ENCODE results near the gene NCDN.

NCDN gene, protein sequence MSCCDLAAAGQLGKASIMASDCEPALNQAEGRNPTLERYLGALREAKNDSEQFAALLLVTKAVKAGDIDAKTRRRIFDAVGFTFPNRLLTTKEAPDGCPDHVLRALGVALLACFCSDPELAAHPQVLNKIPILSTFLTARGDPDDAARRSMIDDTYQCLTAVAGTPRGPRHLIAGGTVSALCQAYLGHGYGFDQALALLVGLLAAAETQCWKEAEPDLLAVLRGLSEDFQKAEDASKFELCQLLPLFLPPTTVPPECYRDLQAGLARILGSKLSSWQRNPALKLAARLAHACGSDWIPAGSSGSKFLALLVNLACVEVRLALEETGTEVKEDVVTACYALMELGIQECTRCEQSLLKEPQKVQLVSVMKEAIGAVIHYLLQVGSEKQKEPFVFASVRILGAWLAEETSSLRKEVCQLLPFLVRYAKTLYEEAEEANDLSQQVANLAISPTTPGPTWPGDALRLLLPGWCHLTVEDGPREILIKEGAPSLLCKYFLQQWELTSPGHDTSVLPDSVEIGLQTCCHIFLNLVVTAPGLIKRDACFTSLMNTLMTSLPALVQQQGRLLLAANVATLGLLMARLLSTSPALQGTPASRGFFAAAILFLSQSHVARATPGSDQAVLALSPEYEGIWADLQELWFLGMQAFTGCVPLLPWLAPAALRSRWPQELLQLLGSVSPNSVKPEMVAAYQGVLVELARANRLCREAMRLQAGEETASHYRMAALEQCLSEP

DNA sequence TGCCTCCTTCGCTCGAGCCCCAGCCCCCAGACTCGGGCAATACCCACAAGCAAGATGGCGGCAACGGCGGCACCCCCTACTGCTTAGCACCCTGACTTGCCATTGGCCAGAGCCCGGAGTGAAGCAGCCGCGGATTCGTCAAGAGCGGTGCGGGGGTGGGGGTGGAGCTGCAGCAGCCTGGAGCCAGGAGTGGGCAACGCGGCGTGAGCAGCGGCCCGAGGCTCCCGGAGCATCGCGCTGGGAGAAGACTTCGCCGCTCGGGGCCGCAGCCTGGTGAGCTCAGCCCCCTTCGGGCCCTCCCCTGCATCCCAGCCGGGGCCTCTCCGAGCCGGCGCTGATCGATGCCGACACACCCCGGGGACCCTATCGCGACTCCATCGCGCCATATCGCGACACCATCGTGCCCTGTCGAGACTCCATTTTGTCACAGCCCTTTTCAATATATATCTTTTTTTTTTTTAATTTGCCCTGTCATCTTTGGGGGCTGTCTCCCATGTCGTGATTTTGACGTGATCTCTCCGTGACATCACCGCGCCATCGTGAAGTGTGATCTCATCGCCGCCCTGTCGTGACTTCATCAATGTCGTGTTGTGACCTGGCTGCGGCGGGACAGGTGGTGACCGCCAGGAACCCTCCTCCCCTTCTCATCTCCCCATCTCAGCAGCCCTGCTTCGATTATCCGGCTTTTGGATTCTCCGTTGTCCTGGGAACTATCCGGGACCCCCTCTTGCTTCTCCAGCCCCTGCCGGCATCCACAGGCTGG lies at the start of gene NCDN:
TSS of gene NCDN (plus strand) at position 189 of the 763 bp plus-strand sequence. CDS start at position 581, 392 bp downstream.
- DNase-seq (ENCODE audit: low read depth): peak; percentile 99

DNA sequence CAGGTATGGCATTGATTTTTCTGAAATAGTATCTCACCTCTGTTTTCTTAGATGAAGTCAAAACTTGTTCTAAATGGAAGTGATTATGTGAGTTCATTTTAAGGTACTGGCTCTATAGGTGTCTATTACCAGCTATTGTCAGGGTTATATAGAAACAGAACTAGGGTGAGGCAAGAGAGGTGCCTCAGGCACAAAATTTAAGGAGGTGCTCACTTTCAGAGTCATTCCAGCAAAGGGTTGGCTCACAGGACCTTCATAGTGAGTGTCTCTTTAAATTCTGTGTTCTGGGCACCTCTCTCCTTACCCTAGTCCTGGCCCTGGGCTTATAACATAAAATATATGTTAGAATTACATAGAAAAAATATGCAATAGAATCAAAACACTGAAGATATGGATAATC lies 49.7 kb upstream of the NCDN start:
- no peak for DNase-seq (ENCODE audit: low read depth)

DNA sequence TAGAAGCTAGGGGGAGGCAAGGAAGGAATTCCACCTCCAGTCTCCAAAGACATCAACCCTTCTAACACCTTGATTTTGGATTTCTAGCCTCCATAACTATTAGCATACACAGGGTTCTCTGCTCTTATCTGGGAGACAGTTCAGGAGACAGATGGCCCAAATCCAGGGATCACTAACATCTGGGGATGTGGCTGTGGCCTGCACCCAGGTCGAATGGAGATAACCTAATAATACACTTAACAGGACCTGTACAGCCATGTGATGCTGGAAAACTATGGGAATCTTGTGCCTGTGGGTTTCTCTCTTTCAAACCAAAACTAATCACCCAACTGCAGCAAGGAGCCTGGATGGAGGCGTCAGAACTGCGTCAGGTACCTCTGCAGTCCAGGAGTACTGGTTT lies 48.0 kb upstream of the NCDN start:
- DNase-seq (ENCODE audit: low read depth): no peak

DNA sequence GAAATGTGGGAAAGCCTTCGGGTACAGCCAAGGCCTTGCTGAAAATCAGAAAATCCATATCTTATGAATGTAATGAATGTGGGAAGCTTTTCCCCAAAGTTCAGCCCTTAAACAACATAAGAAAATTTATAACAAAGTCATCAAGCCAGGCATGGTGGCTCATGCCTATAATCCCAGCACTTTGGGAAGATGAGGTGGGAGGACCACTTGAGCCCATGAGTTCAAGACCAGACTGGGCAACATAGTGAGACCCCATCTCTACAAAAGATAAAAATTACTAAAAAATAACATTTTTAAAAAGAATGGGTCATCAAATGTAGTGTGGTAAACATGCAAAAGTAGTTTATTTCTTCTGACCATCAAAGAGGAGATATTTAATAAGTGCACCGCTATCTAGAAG lies 46.3 kb upstream of the NCDN start:
- DNase-seq (ENCODE audit: low read depth): no peak

DNA sequence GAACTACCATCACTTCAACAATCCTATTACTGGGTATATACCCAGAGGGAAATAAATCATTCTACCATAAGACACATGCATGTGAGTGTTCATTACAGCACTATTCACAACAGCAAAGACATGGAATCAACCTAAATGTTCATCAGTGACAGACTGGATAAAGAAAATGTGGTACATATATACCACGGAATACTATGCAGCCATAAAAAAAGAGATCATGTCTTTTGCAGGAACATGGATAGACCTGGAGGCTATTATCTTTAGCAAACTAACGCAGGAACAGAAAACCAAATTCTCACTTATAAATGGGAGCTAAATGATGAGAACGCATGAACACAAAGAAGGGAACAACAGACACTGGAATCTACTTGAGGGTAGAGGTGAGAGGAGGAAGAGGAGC lies 39.4 kb upstream of the NCDN start:
- DNase-seq (ENCODE audit: low read depth): no peak

DNA sequence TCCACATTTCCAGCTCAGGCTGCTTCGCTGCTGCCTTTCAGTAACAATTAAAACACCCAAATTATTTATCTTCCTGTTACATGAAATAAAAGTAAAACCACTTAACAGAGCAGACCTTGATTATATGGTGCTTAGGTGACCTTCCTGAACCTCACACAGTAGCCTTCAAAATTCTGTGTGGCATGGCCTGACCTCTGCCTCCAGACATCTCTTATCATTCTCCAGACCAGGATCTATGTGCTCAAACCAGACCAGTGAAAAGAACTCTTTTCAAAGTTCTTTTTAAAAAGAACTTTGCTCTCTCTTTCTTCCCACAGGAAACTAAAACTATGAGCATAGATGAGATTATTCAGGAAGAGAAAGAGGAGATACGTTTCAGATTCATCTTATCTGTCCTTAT lies 38.2 kb upstream of the NCDN start:
- no peak for DNase-seq (ENCODE audit: low read depth)

DNA sequence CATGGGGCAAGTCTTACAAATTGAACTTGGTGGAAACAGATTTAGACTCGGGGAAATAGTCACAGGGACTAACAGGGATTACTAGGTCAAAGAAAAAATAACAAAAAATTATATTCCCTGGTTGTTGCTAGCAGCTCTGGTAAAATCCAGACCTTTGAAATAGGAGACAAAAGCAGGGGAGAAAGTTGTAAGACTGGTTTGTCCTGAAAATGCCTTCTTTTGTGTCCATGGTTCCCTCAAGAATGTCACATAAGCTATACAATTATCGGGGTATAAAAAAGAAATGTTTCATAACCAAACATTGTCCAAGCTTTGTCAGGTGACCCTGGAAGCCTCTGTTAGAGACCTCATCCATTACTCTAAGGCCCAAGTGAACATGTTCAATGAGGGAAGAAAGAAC lies 33.5 kb upstream of the NCDN start:
- DNase-seq (ENCODE audit: low read depth): no peak

DNA sequence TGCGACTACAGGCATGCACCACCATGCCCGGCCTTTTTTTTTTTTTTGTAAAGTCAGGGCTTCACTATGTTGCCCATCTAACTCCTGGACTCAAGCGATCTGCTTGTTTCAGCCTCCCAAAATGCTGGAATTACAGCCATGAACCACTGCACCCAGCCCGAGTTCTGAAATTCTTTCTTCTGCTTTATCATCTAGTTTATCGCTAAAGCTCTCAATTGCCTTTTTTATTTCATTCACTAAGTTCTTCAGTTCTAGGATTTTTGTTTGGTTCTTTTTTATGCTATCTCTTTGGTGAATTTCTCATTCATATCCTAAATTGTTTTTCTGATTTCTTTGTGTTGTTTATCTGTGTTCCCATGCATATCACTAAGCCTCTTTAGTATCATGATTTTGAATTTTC lies 27.4 kb upstream of the NCDN start:
- no peak for DNase-seq (ENCODE audit: low read depth)

DNA sequence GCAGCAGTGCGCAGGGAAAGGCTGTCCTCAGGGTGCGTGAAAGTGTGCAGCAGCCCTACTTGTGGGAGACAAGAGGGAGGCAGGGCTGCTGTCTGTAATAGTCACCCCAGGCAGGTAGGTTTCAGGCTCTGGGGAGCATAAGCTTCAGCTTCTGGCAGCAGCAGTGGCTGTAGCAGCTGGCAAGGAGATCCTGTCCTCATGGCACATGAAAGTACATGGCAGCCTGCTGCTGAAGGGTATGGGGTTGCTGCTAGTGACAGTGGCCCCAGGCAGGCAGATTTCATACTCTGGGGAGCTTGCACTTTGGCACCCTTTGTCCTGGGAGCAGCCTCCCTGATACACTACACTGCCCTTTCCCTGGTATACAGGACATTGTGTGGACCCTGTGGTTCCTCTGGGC lies 26.7 kb upstream of the NCDN start:
- no peak for DNase-seq (ENCODE audit: low read depth)

DNA sequence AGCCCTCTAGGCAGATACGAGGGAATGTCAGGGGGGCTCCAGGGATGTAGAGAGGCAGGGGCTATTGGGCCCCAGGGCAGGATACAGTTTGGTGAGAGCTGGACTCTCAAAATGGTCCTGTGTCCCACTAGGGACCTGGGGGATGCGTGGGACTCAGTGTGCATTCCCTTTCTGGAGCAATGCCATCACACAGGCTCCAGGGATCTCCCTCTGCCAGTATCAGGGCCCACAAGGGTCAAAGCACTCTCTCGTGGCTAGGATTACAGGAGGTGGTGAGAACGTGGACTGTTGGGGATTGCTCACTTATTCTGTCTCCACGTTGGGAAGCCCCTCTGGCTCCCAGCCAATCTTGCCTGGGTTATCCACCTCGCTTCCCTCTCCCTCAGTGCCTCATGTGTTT lies 26.2 kb upstream of the NCDN start:
- DNase-seq (ENCODE audit: low read depth): no peak

DNA sequence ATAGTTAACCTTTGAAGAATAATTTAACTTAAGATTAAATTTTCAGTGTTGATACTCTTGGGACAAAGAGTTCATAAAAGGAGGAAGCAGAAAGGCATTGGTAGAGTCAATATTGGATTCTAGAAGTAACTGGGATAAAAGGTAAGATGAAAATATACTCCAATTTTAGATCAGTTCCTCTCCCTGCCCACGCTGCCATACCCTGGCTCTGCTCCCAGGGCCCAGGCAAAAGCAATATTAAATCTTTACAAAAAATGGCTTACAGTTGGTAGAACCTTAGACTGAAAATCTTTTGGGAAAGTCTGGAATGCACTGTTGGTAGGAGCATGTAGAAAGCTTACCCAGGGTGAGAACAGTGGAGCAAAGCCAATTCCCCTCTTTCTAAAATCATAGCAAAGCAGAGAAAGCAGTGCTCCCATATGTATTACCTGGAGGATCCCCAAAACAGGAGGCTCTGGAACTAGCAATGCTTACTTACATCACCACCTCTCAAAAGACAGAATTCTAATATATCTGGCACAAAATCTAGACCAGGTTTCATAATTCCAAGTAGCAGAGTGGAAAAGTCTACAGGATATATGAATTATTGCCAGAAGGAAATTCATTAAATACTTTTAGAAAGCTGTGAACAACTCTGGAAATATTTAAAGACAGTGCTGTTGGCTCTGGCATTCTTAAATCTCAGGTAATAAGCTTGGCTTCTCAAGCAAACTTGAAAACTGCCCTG lies 24.9 kb upstream of the NCDN start:
- peak; percentile 14 for DNase-seq (ENCODE audit: low read depth)

DNA sequence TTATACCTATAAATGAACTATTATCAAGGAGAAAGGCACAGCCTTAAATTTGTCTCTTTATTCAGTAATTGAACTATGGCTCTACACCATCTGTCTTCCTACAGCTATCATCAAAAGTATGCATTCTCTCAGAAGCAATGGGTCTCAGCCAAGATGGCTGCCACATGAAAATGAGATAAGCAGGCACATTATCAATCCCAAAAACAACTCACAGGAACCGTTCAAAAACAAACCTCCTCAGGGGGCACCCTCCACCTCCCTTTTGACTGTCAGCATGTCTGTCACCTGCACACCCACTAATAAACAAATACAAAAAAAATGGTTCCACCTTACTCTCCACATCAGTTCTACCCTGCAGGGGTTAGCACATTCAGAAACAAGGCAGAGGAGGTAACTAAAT lies 24.0 kb upstream of the NCDN start:
- no peak for DNase-seq (ENCODE audit: low read depth)

DNA sequence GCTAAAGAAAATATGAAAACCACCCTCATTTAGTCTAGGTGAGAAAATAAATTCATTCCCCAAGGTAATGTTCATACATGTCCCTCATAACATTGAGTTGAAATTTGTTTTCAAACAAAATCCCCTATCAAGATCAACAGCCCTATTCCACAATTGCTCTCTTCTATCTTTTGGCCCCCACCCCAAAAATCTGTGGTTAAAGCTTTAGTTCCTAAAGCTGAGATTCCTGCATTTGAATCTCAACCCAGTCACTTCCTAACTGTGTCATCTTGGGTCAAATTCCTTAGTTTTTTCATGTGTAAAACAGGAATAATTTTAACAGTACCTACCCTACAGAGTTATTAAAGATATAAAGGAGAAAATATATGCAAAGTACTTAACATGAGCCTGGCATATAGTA lies 22.4 kb upstream of the NCDN start:
- no peak for DNase-seq (ENCODE audit: low read depth)

DNA sequence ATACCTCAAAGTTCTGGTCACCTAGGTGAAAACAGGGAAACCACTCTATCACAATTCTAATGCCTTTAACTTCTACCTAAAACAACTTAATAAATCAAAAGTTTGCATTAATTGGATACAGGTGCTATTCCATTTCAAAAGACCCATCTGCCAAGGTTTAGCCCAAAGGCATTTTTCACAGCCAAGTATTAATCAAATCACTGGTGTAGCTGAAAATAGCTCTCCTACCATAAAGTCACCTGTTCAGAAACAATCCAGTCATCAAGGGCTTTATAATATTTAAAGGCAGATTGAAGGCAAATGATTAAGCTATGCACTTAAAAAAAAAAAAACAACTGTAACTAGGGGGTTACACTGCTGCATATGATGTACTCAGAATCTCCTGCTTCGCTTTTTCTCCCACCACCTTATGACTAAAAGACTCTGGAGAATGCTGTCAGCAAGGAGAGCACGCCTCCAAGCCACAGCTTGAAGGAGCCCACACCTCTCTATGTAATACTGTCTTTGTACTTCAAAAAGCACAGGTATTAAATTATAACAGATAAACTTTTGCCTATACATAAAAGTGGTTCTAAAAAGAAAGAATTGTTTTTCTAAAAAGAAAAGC lies 20.9 kb upstream of the NCDN start:
- DNase-seq (ENCODE audit: low read depth): no peak

DNA sequence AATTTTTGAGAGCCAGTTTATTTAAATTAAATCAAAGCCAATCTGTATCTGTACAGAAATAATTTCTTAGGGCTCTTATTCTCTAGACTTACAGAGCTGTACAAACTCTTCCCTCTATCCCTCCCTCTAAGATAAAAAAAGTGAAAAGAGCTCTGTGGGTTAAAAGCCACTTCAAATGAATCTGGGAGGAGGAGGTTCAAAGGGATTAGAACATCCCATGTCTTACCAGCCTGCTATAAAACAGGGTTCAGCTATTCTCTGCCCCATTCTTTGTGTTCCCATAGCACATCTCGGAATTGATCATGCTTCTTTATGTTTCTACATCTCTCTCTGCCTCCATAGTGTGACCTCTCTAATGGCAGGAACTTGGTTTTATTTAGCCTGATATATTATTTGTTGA lies 19.8 kb upstream of the NCDN start:
- DNase-seq (ENCODE audit: low read depth): no peak

DNA sequence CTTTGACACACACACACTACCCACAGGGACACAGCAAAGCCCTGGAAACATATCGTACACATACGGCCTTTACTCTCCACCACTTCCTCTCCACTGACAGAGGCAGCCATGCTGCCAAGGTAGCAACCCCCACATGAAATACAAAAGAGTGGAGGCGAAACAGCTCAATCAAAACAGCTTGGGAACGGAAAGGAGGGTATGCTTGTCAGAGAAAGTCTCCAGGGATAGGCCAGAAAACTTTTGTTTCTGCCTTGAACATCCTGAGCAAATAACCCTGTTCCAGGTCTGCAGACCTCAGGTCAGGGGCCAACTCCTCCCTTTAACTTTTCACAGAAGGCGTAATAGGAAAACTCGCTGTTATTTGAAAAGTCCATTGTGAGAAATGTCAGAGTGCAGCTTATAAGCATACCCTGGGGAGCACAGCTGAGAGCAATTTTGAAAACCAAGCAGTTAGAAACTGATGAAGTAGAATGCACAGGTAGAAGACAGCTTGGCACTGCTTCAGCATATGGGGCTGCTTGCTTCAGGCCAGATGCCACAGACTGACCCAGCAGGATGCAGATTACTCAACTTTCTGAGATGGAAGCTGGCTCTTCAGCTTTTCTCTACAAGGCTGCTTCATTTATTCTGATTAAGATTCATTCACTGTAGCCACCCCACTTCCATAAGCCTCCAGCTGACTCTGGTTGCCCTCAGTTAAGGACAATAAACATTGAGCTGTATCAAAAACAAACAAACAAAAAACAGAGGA lies 18.4 kb upstream of the NCDN start:
- DNase-seq (ENCODE audit: low read depth): peak; percentile 60

DNA sequence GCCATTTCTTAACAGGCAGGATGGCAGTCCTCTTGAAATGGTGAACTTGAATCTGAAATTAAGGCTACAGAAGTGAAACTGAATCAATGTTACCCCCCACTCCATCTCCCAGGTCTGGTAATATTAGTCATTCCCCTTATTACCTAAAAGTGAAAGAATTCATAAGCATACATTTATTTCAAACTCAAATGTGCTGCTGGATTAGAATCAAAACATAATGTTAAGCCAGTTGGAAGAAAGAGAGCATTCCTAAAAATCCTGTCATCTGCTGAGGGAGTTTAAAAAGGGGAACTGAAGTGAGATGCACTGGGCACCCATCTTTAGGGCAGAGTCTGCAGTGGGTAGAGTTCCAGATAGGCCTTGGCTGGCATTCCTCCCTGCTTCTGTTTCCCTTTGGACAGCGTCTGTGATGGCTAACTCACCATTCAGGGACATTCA lies 17.8 kb upstream of the NCDN start:
- peak; percentile 71 for DNase-seq (ENCODE audit: low read depth)

DNA sequence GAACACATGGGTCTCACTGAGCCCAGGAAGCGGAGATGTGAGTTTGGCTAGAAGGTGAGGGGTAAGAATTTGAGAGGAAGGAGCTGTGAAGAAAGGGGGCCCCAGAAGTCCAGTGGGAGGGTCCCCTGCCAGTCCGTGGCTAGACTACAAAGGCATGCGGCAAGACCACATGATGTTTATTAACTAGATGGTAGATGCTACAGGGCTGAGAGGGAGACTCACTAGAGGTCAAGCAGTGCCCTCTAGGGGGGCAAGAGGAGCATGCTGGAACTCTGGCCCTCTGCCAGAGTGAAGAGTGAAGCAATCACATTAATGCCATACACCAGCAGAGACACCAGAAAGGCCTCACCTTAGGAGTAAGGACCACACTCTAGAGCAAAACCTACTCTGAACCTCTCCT lies 12.6 kb upstream of the NCDN start:
- DNase-seq (ENCODE audit: low read depth): peak; percentile 66

DNA sequence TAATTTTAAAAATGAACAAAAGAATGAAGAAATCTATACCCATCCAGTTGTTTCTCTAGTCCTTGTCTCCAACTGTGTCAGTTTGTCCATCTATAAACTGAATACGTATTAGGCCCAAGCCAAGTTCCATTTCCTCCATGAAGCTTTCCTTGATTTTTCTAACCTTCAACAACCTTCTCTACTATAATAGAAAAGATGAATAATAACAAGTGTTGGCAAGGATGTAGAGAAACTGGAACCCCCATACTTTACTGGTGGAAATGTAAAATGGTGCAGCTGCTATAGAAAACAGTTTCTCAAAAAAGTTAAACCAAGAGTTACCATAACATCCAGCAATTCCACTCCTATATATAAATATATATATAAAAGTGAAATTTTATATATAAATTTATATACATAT lies 11.0 kb upstream of the NCDN start:
- no peak for DNase-seq (ENCODE audit: low read depth)

DNA sequence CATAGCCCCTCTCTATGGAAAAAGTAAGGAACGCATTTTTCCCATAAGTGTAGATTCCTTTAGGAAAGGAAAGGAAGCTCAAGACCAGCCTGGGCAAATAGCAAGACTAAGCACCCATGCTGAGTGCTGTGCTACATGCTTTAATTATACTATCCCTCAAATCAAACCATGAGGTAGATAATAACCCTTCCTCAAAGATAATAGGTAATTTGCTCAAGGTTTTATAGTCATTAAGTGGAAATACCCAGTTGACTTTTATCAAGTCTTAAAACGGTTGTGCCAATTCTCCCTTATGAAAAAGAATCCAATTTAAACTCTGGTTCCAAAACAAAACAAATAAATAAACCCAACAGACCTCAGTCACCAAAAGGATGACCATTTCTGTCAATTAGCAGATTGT lies 3.7 kb upstream of the NCDN start:
- no peak for DNase-seq (ENCODE audit: low read depth)
